Limb (tissue), 2 donors: ENCODE data around the gene MRTFA.
"Not testable (repeated sequence)": the region's sequence is repeated elsewhere in the genome, so short reads cannot be mapped to it uniquely, and the experiment has no call there.

Experiments
- DNase-seq, 2 donors: peaks; one replicate each; pipeline ENCODE4 v3.0.0-alpha.2; 2016; ENCODE audit errors: extremely low spot score in 2 of 2

Gene MRTFA

DNA sequence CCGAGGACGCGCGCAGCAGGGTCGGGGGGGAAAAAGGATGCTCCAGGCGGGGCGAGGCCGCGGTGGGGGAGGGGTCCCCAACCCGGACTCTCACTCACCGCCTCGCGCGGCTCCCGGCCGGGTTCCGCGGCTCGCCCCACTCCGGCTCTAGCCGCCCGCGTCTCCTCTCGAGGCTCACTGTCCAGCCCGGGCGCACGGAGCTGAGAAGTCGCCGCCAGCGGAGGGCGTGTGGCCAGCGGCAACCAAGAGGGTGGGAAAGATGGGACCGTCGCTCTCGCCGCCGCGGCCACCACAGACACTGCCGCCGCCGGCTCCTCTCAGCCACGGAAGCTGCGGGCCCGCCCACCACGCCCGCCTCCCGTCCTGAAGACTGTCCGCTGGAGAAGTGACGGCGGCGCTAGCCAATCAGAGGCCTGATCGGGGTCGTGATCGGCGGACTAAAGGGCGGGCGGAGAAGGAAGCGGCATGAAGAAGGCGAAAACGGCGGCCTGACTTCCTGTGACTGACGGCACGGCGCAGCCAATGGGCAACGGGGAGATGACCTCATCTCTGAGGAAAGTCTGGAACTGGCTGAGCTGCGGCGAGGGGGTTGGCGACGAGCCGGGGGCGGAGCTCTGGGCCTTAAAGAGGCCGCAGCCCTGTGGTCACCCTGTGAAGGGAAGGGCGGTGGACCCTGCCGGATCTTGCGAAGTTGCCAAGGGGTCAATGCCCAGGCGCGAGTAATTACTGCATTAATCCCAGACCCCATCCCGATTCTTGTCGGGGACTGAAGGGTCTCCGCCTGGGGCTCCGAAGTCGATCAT is at the start of gene MRTFA:
Gene MRTFA (minus strand): TSS at position 340 of the 803 bp plus-strand sequence.
- DNase-seq: peak; percentile 100

DNA sequence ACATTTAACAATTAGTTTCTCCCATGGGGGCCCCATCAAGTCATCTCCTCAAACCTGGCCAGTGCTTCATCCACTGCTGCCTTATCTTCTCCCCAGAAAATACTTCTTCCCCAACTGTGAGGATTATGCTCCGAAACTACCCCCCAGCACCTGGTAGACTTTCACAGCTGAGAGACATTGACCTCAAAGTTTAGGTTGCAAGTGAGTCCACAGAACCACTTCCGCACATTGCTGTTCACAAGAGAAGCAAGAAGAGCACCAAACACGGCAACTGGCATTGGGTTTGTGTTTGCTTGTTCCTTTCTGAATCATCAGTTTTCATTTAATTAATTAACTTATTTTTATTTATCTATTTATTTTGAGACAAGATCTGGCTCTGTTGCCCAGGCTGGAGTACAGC is 48.9 kb upstream of the MRTFA start:
- DNase-seq: no peak

GRCh38 chr22:40684728-40685127 is 48.2 kb upstream of the MRTFA start:
- no peak for DNase-seq

DNA sequence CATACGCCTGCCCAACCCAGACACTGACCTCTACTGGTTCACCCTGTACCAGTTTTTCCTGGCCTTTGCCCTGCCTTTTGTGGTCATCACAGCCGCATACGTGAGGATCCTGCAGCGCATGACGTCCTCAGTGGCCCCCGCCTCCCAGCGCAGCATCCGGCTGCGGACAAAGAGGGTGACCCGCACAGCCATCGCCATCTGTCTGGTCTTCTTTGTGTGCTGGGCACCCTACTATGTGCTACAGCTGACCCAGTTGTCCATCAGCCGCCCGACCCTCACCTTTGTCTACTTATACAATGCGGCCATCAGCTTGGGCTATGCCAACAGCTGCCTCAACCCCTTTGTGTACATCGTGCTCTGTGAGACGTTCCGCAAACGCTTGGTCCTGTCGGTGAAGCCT is 44.9 kb upstream of the MRTFA start:
- no peak for DNase-seq

- DNase-seq: no peak
Observed at GRCh38 chr22:40680819-40681183, 44.3 kb upstream of the MRTFA start.

DNA sequence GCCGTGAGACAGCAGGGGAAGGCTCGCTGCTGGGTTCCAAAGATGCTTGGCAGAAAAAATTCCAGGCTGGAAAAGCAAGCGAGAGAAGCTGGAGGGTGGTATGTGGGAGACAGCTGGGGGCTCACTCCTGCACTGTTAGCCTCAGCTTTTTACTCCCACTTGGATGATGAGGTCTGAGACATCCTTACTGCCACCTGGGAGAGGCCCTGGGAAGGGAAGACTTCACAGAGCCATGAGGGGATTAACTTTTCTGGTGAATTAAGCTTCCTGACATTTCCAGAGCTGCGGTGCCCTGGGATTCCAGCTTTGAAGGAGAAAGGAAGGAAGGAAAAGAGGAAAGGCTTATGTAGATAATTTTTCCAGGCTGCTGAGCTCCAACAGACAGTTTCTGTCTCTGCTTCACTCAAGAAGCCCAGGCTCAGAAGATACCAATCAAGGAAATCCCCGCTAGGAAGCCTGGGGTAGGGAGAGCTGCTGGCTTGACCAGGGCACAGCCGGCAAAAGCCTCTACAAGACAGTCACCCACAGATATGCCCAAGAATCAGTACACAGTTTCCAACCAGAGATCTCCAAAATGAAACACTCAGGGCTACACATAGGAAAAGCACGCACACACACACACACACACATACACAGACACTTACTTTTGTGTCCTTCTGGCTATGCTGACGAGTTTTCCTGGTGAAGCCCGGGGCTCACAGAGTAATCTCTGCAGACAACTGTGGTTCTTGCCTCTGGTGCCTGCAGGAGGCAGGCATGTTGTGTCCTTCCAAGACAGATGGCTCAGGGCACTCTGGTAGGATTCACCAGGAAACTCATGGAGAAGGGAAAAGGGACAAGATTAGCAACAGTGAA is 43.7 kb upstream of the MRTFA start:
- peak in 1 of 2 donors; percentile 38 for DNase-seq

DNA sequence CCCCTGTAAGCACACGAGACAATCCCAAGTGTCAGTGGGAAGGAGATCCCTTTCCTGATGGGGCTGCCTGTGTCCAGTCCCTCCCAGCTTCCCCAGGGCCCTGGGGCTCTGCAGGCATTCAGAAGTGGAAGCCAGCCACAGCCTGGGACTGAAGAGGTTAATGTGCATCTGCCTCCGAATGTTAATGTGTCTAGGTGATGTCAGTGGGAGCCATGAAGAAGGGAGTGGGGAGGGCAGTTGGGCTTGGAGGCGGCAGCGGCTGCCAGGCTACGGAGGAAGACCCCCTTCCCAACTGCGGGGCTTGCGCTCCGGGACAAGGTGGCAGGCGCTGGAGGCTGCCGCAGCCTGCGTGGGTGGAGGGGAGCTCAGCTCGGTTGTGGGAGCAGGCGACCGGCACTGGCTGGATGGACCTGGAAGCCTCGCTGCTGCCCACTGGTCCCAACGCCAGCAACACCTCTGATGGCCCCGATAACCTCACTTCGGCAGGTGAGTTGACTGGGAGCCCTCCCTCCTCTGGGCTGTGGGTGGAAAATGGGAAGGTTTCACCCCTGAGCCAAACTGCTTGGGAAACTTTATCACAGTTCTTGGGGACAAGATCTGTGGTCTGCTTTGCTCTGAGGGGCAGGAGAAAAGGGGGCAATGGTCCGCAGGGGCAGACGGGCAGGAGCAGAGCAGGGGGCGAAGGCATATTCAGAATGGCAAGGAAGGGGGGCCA is 42.9 kb upstream of the MRTFA start, which contains the start of gene MCHR1:
Gene MCHR1 (plus strand): TSS at position 236 of the 715 bp plus-strand sequence. CDS start 169 bp downstream, at position 405.
- DNase-seq: peak in 1 of 2 donors; percentile 44

GRCh38 chr22:40678493-40679248 is 42.2 kb upstream of the MRTFA start:
- peak in 1 of 2 donors; percentile 32 for DNase-seq

DNA sequence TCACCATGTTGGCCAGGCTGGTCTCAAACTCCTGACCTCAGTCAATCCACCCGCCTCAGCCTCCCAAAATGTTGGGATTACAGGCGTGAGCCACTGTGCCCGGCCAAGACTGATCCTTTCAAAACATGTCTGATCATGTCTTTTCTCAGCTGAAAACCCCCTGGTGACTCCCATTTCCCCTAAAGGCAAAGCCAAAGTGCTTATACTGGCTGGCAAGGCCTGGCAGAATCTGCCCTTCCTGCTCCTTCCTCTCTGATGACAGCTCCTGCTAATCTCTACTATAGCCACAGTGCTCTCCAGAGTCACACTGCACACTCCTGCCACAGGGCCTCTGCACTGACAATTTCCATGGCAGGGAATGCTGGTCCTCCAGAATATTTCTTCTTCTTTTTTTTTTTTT is 40.1 kb upstream of the MRTFA start:
- DNase-seq: no peak

DNA sequence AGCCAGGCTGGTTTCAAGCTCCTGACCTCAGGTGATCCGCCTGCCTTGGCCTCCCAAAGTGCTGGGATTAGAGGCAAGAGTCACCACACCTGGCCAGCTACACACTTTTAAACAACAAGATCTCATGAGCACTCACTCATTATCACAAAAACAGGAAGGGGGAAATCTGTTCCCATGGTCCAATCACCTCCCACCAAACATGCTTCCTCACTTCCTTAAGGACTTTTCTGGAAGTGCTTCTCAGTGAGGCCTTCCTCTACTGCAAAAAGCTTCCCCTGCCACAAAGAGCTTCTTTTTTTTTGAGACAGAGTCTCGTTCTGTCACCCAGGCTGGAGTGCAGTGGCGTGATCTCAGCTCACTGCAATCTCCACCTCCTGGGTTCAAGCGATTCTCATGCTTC is 39.6 kb upstream of the MRTFA start:
- not testable (repeated sequence) for DNase-seq

GRCh38 chr22:40674274-40674673 is 37.8 kb upstream of the MRTFA start:
- no peak for DNase-seq

GRCh38 chr22:40673017-40673416 is 36.5 kb upstream of the MRTFA start:
- DNase-seq: no peak

GRCh38 chr22:40671796-40672360 is 35.4 kb upstream of the MRTFA start:
- DNase-seq: no peak

- DNase-seq: no peak
Observed at GRCh38 chr22:40671369-40671768, 34.9 kb upstream of the MRTFA start.

DNA sequence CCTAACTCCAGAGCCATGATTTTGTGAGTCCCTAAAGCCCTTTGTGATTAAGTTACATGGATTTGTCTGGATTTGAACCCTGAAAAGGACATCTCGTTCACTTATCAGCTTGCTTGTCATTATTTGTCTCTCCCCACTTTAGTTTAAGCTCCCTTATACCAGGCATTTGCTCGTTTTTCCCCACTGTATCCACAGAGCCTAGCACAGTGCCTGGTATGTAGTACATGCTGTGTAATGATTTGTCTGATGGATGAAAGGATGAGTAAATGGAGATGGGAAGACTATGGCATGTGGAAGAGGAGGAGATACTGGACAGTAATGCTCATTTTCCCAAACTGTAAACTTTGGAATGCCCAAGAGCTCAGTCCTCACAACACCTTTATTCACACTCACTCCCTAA is 33.5 kb upstream of the MRTFA start:
- DNase-seq: no peak

- no peak for DNase-seq
Observed at GRCh38 chr22:40668611-40669411, 32.3 kb upstream of the MRTFA start.

DNA sequence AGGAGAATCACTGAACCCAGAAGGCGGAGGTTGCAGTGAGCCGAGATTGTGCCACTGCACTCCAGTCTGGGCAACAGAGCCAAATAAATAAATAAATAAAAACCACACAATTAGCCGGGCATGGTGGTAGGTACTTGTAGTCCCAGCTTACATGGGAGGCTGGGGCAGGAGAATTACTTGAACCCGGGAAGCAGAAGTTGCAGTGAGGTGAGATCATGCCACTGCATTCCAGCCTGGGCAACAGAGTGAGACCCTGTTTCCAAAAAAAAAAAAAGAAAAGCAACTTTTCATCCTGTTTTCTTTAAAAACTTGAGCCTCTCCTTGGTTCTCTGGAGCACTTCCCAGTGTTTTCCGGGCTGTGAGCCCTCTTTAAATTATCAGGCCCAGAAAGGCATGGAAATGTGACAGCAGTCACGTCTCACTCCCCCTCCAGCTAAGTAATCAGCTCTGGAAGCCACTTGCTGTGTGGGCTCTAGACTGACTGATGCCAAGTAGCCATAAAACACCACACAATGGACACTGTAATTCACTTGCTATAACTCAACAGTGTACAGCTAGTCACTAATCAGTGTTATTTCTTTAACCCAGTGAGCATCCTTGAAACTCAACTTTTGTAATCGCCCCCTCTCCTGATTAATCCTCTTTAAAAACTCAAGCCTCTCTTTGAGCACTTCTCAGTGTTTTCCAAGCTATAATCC is 29.8 kb upstream of the MRTFA start:
- no peak for DNase-seq

DNA sequence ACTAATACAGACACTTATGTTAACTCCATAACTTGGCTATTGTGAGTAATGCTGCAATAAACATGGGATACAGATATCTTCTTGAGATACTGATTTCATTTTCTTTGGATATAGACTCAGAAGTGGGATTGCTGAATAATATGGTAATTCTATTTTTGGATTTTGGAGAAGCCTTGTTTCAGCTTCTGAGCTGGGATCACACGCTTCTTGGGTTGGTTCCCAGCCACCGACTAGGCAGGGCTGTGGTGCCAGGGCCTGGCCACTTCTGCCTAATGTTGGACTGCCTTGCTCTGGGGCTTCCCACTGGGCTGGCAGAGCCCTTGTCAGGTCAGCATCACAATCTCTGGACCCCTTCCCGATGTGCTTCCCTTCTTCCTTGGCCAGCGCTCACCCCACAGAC is 28.8 kb upstream of the MRTFA start:
- DNase-seq: no peak

GRCh38 chr22:40661671-40662070 is 25.2 kb upstream of the MRTFA start:
- DNase-seq: no peak
